ENCODE results near the gene SH3PXD2A.

DNA sequence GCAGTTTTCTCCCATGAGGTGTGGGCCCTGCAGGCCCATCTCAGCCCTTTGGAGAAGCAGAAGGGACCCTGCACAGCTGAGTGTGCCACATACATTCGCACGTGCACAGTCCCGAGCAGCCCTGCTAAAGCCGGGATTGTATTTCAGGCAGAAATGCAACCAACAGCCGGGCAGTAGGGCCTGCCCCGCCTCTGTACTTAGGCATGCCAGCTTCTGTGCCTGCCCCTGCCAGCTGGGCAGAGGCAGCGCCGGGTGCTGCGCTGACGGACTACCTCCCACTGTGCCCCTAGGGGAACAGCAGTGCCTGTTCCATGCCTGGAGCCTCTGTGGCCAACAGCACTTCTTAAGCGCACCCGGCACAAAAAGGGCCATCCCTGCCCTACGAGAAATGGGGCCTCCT is 191.6 kb downstream of the SH3PXD2A start:
- TF ChIP-seq POLR2A (IDR thresholded peaks at IDR 0.05) = no peak
- no peak for TF ChIP-seq CTCF (IDR thresholded peaks at IDR 0.05)
